ENCODE data around the gene PURB.
"Not testable (repeated sequence)": the region's sequence is repeated elsewhere in the genome, so short reads cannot be mapped to it uniquely, and the experiment has no call there.

Gene PURB

GRCh38 chr7:44849885-44850544 lies 35.3 kb downstream of the PURB start:
- no peak for DNase-seq

GRCh38 chr7:44849259-44849884 lies 36.0 kb downstream of the PURB start:
- no peak for DNase-seq

GRCh38 chr7:44847920-44848634 lies 37.3 kb downstream of the PURB start, which contains the start of gene H2AZ2:
H2AZ2 (minus strand) TSS chr7:44848087; CDS start chr7:44847971, 116 bp downstream.
- DNase-seq, result peak; percentile 100

GRCh38 chr7:44847509-44847919 lies 37.8 kb downstream of the PURB start:
- peak; percentile 90 for DNase-seq

GRCh38 chr7:44846816-44847508 lies 38.4 kb downstream of the PURB start:
- DNase-seq, result no peak

GRCh38 chr7:44846390-44846789 lies 38.9 kb downstream of the PURB start:
- DNase-seq, result not testable (repeated sequence)

- no peak for DNase-seq
Measured at GRCh38 chr7:44845451-44845850, 39.9 kb downstream of the PURB start.

- DNase-seq, result not testable (repeated sequence)
Measured at GRCh38 chr7:44843440-44843839, 41.9 kb downstream of the PURB start.

- peak; percentile 74 for DNase-seq
Measured at GRCh38 chr7:44842675-44843074, 42.7 kb downstream of the PURB start.

GRCh38 chr7:44838751-44839150 lies 46.6 kb downstream of the PURB start:
- no peak for DNase-seq

GRCh38 chr7:44827567-44827966 lies 57.8 kb downstream of the PURB start:
- no peak for DNase-seq

Measured in NCI-H82 (cell line).